GM19324 (cell line): Measurements from ENCODE around the gene CWC22.
"Not testable (repeated sequence)": the region's sequence is repeated elsewhere in the genome, so short reads cannot be mapped to it uniquely, and the experiment has no call there.

Source experiments
- ATAC-seq: cut with Tn5 transposase; IDR thresholded peaks from one replicate; pipeline ENCODE4 v1.9.1; 2021; ENCODE audit warnings: mild to moderate bottlenecking, moderate library complexity; ENCODE audit not compliant: unreplicated experiment, low FRiP score

CWC22 gene

DNA sequence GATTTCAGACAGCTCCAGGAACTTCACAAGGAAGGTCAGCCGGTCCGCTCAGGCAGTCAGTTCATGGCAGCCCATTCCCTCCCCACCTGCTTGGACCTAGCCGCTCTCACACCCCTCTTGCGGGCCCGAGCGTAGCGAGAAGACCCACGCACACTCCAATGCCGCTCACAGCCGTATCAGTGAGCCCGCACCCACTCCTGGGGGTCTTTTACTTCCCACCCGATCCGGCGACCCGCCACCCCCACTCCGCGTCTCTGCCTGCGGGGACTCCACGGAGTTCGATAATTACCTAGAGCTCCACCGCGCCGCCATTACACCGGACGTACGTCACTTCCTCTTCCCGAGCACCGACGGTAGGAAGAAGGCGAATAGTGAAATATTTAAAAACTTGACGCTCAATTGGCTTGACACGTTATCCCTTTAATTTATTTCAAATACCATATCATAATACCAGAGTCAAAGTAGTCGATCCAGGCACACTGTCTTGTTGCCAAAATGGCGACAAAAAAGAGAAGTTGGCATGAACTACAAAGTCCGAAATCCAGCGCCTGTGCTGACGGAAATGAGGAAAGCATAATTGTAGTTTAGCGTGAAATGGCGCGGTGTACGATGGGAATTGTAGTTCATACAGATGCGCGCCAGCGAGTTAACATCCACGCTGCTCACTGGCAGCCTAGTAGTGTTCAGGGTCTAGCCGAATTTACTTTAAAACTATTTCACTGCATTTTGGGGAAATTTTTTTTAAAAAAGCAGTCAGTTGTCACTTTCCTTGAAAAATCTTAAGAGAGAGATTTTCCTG, at the start of gene CWC22:
Gene CWC22, minus strand, starts transcription at position 517 of the 799 bp plus-strand sequence. CDS start 13,956 bp downstream, outside the sequence.
- peak; percentile 99 for ATAC-seq

DNA sequence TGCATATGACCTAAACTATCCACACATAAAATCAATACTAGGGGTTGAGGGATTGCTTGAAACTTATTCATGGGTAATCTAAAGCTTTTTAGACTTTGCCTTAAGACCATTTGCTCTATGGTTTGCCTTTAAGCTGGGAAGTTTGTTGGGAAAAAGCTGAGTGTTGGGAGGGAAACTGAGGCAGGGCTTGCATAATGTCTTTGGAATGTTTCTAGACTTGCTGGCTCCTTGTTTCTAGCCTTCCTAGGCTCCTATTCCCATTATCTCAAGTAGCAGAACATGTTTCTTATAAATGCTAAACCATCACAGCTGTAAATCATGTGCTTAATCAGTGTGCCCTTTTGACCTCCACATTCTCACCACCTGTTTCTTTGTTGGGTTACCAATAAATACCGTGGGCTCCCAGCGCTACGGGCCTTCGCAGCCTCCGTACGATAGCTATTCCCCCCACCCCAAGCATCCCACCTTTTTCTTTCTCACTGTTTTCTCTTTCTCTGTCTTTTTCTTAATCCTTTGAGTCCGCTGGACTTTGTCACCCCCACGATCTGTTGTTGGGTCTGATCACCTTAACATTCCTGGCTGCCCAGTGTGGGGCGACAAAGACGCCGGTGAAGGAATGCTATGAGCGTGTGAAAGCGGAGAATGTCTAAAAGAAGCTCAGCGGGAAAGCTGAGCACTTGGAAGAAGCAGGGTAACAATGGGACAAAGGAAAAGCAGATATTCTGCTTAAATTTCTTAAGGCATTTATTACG, 49.4 kb upstream of the CWC22 start:
- ATAC-seq: no peak

DNA sequence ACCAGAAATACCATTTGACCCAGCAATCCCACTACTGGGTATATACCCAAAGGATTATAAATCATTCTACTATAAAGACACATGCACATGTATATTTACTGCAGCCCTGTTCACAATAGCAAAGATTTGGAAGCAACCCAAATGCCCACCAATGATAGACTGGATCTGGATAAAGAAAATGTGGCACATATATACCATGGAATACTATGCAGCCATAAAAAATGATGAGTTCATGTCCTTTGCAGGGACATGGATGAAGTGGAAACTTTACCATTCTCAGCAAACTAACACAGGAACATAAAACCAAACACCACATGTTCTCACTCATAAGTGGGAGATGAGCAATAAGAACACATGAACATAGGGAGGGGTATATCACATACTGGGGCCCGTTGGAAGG, 47.5 kb upstream of the CWC22 start:
- ATAC-seq: not testable (repeated sequence)

DNA sequence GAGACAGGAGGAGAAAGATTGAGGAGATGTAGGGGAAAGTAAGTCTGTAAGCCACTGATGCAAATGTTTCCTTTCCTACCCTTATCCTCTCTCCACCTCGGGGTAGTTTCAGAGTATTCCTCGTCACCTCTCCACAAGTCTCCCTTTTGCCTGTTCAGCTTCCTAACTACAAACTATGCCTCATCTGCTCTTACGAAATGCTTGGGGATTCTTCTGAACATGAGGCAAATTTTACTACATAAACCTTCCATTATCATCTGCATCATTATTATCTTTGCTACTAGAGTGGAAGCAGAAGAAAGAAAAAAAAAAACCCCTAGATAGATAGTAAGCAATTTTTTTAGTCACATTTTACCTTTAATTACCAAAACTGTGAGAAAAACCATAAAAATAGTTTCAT, 43.1 kb upstream of the CWC22 start:
- ATAC-seq: no peak

DNA sequence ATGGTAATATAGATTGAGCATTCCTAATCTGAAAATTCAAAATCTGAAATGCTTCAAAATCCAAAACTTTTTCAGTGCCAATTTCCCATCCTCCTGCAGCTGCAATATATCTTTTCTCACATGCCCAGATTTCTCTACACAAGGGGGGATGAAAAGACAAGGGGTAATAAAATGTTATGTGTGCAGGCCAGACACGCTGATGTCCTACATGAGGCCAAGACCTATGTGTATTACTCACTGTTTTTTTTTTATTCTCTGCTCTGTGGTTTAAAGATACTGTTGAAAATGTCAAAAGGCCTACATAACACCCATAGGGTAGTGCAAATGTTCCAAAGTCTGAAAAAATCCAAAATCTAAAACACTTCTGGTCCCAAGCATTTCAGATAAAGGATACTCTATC, 41.2 kb upstream of the CWC22 start:
- no peak for ATAC-seq

DNA sequence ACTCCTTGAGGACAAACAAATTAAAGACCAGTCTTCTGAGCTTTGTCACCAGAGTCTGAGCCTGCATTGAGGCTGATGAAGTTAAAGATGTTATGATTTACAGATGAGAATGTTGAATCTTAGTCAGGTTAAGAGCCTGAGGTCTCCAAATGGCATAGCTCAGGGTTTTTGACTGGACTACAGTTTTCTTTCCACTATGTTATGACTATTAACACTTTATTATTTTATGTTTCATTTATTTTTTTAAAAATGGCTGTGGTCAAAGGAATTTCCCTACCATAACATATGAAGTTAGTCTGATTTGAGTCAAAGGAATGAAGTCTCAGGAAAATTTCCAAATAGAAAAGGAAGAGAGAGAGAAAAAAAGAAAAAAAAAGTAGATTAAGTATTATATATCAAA, 39.7 kb upstream of the CWC22 start:
- no peak for ATAC-seq

DNA sequence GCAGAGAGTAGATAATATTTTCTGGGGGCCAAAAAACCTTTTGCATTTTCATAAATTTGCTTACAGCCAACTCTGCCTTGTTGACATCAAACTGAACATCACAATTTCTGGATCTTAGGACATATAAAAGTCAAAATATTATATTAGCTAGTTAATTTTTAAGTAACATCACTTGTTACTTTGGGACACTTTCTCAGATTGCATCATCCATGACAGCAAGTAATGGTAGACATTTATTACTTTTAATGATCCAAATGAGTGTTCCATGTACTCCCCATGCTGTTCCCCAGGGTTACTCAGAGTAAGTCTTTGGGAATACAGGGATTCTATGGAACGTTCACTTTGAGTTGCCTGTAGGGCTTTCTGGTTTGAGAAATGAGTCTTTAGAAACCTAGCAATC, 39.1 kb upstream of the CWC22 start:
- no peak for ATAC-seq

DNA sequence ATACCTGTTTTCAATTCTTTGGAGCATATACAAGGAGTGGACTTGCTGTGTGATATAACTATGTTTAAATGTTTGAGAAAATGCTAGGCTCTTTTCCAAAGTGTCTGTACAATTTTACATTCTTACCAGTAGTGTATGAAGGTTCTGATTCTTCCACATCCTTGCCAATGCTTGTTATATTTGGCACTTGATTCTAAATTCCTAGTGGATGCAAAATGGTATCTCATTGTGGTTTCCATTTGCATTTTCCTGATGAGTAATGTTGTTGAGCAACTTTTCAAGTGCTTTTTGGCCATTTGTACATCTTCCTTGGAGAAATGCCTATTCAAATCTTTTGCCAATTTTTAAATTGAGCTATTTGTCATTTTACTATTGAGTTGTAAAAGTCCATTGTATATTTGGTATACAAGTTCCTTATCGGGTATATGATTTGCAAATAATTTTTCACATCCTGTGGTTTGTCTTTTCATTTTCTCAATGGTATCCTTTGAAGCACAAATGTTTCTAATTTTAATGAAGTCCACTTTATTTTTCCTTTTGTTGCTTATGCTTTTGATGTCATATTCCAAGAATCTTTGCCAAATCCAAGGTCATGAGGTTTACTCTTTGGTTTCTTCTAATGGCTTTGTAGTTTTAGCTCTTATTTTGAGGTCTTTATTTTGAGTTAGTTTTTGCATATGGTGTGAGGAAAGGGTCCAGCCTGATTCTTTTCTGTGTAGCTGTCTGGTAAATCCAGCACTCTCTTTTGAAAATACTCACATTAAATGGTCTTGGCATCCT, 33.2 kb upstream of the CWC22 start:
- no peak for ATAC-seq

DNA sequence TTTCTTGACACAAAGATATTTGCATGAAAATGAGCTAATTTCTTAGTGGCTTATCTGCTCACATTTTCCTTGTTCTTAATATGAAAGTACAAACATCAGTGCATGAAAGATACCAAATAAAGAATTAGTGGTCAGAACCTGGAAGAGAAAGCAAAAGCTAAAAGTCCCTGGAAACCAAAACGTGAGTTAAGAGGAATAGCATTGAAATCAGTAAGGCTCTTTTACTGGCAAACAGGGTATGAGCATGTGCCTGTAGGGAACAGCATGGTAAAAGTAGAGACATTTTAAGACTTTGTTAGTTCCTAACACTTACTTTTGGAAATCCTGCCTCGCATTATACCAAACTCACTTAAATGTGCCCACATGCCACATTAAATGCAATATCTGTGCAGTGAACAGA, 31.9 kb upstream of the CWC22 start:
- no peak for ATAC-seq

DNA sequence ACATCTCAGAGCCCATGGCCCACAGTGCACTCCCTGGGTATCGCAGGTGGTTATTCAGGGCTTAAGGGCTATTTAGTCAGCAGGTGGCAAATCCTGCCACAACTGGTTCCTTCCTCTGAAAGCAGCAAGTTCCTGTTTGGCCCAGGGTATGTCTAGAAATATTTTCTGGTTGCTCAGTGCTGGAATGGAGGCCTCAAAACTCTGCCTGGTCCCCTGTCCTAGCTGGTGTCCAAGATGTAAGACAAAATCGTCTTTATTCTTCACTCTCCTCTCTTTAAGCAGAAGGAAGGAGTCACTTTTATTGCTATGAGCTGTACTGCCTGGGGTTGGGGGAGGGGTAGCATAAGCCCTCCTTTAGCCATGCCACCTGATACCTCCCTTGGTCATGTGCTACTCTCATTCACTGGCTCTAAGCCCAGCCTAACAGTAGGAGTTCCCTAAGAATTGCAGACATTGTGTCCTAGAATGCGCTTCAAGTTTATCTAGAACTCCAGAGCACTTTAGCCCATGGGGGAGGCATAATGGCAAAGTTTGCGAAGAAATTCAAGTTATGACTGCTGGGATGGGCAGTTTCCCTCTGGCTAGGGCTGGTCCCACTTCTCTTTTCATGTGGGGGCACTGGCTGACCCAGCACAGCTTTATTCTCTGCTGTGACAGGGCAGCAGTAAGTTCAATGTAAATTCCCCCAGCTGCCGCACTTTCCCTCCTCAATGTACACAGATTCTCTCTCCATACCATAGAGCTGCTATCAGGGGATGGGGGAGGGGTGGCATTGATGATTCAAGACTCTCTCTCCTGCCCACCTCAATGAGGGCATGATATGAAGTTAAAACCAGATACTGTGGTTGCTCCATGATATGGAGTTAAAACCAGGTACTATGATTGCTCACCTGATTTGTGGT, 27.1 kb upstream of the CWC22 start:
- ATAC-seq: no peak

DNA sequence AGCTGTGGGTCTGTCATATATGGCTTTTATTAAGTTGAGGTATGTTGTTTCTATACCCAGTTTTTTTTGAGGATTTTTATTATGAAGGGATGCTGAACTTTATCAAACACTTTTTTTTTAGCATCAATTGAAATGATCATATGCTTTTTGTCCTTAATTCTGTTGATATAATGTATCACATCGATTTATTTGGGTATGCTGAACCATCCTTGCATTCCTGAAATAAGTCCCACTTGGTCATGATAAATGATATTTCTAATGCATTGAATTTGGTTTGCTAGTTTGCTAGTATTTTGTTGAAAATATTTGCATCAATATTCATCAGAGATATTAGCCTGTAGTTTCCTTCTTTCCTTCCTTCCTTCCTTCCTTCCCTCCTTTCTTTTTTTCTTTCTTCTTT, 22.5 kb upstream of the CWC22 start:
- ATAC-seq: no peak

DNA sequence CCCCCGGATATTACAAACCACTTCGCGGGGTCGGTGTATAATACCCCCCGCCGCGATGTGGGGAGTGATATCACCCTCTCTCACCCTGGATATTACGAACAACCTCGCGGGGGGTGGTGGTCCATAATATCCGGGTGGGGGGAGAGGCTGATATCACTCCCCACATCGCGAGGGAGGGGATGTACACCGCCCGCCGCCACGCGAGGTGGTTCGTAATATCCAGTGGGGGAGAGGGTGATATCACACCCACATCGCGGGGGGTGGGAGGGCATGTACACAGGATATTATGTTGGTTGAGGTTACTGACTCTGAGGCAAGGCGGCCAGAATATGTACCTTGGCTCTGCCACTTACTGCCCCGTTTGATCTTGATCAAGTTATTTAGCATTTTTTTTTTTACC, 14.8 kb upstream of the CWC22 start:
- no peak for ATAC-seq

DNA sequence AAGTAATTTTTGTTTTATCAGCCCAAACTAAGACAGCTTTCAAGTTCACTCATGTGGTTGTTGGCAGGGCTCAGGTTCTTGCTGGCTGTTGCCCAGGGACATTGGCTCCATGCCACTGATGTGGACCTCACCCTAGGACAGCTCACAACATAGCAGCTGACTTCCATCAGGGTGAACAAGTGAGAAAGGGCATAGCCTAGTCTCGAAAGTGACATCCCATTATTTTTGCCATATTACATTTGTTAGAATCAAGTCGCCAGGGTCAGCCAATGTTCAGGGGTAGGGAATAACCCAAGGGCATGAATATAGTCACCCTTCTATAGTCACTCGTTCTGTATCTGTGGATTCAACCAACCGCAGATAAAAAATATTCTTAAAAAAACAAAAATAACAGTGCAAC, 10.7 kb upstream of the CWC22 start:
- no peak for ATAC-seq

DNA sequence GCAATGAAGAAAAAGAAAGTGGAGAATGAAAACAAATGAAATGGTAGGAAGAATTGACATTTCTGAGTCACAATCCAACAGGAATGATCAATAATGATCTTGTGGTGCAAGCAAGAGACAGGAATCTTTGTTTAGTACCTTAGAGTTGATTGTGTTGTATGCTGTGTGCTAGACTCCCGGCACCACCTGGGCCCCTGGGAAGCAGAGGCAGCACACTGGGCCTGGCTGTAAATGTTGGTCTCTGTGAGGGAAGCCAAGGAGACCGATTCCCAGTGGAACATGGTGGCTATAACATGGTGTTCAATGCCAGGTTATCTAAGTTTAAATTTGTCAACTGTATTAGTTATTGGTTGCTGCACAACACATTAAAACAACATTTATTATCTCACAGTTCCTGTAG, 9.8 kb upstream of the CWC22 start:
- no peak for ATAC-seq

DNA sequence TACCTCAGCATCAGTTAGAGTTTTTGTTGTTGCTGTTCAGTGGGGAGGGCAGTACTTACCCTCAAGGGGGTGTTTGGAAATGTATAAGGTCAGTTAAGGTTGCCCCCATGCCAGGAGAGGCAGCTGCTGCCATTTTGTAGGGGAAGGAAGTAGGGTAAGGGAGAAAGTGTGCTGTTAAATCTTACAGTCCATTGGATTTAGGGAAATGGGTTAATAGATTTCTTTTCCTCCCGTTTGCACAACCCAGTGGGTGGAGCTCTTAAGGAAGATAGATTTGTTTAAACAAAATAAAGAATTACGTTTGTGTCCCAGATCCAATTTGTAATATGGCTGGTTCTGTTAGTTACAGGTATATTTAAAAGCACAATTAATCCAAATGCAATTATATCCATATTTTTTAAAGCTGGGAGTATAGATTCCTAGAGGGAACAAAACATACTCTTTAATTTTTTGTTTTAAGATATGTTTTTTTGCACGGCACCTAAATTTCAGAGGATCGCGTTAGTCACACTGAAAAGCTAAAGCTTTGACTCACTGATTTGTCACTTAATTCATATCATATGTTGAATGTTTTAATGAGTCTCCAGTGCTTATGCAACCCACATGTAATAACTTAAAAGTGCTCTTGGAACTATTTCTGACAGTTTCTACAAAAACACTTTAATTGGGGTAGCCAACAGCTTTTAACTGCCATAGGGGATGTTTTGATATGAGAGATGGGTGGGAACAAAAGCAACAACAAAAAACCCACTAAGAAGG, 9.0 kb upstream of the CWC22 start:
- no peak for ATAC-seq

DNA sequence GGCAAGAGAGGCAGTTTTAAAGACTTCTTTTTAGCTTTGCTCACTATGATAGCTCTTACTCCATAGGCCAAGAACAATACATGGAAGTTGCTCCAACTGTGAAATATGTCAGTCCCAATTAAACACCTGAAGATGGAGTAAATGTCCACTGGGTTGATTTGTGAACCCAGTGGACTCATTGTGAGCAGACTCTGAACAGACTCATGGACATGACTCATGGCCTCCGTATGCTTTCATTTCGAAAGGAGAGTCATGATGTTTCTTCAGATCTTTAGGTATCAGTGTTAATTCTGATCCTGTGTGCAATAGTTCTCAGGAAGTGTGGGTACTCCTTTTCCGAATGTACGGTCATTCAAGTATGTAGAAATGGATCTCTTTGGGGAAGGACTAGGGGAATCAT, 5.4 kb upstream of the CWC22 start:
- ATAC-seq: no peak

DNA sequence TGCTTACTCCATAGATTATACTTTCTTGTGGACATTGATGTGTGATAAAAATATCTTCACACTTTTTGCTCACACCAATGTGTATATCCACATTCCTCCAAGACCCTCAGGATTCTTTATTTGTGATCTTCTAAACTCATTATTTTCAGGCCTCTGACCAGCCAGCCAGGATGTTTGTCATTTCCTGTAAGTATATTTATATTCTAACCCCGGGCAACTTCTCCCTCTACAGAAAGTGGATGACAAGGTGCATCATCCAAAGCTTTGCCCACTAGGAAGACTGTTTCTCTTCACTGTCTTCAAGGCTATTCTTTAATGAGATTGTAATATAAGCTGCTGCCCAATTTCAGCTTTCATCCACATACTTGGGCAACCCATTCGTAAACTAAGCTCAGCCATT, 3.6 kb upstream of the CWC22 start:
- no peak for ATAC-seq

DNA sequence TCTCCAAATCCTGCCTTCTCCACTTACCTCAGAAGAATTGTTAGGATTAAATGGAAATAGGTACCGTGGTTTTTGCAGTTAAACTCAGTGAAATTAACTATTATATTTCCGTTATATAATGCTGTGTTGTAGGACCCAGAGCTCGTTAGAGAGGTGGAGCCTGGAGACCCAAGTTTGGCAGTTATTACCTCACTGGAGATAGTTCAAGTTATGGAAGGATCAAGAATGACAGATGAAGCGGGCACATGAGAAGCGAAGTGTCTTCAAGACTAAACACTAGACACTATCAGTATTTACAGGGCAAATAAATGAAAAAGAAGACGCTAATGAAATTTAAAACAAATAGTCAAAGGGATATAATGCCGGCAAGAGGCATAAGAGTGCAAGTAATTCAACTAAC, 866 bp downstream of the CWC22 start:
- ATAC-seq: no peak

DNA sequence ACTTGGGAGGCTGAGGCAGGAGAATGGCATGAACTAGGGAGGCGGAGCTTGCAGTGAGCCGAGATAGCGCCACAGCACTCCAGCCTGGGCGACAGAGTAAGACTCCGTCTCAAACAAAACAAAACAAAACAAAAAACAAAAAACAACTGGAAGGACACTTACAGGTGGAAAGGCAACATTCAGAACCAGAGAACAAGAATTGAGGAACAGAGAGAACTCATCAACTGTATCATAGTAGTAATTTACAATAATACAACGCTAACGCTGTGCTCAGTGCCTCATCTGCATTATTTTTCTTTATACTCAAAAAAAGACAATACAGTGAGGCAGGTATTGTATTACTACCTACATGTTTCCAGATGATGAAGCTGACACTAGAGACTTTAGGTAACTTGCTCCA, 1.6 kb downstream of the CWC22 start:
- ATAC-seq: not testable (repeated sequence)

DNA sequence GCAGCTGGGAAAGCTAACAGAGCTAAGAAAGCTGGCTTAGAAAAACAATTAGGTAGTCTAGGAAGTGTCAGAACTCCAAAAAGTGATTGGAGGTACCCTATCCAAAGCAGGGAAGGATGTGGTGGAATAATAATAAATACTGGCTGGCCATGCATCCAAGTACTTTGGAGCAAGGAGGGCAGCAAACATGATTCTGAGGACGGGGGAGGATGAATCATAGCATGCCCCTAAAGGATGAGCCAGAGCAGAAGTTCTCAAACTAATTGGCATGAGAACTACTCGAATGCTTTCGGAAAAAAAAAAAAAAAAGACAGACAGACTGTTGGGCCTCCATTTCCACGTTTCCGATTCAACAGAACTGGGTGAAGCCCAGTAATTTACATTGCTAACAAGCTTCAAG, 2.4 kb downstream of the CWC22 start:
- ATAC-seq: no peak
